NCI-H82 treated with DMSO at 0.1 percent for 48 hours (cell line): ENCODE results near the gene MRM2.

Source experiments
- DNase-seq: peaks from one replicate; lab custom pipeline; 2025; ENCODE audit not compliant: unreplicated experiment; lab: John Stamatoyannopoulos, UW

The MRM2 gene

DNA sequence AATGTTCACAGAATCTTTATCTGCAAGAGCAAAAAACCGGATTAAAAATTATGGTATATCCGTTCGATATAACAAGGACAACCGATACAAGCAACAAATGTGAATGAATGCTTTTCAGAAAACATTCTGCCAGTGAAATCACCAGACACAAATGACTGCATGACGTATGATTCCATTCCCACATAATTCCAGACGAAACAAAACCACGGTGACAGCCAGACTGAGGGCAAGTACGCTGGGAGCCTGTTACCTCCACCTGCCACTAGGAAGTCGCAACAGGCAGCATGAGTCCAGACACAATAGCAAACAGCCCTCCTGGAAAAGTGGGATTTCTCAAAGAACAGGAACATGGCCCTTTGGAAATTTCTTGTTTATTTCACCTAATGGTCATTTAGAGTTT is 51.0 kb downstream of the MRM2 start:
- no peak for DNase-seq

DNA sequence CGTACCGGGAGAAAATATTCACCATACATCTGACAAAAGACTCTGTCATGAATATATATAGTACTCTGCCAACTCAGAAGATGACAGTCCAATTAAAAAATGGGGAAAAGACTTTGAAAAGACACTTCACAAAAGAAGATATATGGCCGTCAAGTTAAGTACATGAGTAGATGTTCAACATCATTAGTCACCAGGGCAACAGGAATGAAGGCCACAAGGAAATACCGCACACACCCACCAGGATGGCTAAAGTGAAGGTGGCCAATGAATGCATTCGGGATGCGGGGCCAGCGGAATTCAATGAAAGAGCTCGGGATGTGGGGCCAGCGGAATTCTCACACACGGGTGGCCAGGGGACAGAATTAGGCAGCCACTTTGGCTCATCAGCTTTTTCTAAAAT is 51.5 kb downstream of the MRM2 start:
- no peak for DNase-seq

DNA sequence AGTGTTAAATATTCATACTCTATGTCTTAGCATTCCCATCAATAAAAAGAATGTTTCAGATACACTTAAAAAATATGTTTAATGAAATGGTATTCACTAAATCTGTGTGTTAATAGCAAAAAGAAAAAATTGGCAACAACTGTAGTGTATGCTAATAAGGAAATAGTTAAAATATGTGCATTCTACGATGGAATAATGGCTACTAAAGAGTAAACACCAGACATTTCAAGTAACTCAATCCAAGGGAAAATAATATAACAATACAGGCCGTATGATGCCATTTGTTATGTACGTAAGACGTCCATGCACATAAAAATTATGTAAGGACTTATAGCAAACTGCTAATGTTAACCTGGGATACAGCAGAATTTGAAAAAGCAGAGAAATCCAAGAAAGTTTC is 55.8 kb downstream of the MRM2 start:
- DNase-seq = no peak

DNA sequence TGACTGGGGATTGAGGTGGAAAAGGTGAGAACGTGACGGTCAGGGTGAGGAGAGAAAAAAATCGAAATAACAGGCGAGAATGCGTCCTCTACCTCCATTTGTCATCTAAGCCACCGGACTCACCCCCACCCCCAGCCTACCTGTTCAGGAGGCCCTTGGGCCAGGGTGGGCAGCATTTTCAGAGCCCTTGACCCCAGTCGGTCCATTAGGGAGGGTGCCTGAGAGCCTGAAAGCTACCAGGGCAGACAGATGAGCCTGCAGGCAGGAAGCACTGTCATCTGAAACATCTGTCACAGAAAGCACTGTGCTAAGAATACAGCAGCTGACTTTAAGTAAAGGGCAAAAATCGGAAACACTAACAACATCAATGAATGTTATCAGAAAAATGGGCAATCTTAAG is 56.3 kb downstream of the MRM2 start:
- no peak for DNase-seq
